KMS-11 (cell line): Measurements from ENCODE around the gene DNAH1.

ENCODE experiments used
- H2AFZ ChIP-seq: fragments of 200-600 bp; sonication (generic); 2 replicates; pipeline ENCODE4 v1.6.1; 2016; ENCODE audit warnings: antibody characterized with exemption, mixed run types, low read depth
- H3K27ac ChIP-seq: fragments of 200-600 bp; sonication (generic); 2 replicates; pipeline ENCODE4 v1.6.1; 2016; ENCODE audit warnings: mild to moderate bottlenecking, mixed run types
- H3K27me3 ChIP-seq: fragments of 200-600 bp; sonication (generic); 2 replicates; pipeline ENCODE4 v1.6.1; 2017; ENCODE audit warnings: mild to moderate bottlenecking, low read depth, mixed run types, moderate library complexity; ENCODE audit not compliant: insufficient read depth
- H3K36me3 ChIP-seq: fragments of 200-600 bp; sonication (generic); 2 replicates; pipeline ENCODE4 v1.6.1; 2017; ENCODE audit warnings: mild to moderate bottlenecking, mixed run types; ENCODE audit not compliant: insufficient read depth
- H3K4me1 ChIP-seq: fragments of 200-600 bp; sonication (generic); 2 replicates; pipeline ENCODE4 v1.6.1; 2016; ENCODE audit warnings: mild to moderate bottlenecking, low read depth, mixed run types; ENCODE audit not compliant: poor library complexity, severe bottlenecking
- H3K4me2 ChIP-seq: fragments of 200-600 bp; sonication (generic); 2 replicates; pipeline ENCODE4 v1.7.0; 2016; ENCODE audit warnings: mild to moderate bottlenecking, mixed run types
- H3K4me3 ChIP-seq: fragments of 200-600 bp; sonication (generic); IDR thresholded peaks from 2 replicates; pipeline ENCODE4 v1.6.1; 2017; ENCODE audit warnings: low read depth, low read length, mixed read lengths; ENCODE audit not compliant: insufficient read depth
- H3K79me2 ChIP-seq: fragments of 200-600 bp; sonication (generic); 2 replicates; pipeline ENCODE4 v1.6.1; 2016; ENCODE audit warnings: low read depth, mixed run types; ENCODE audit not compliant: insufficient read depth
- H3K9ac ChIP-seq: fragments of 200-600 bp; sonication (generic); 2 replicates; pipeline ENCODE4 v1.6.1; 2016; ENCODE audit warnings: mild to moderate bottlenecking, mixed run types
- H4K20me1 ChIP-seq: fragments of 200-600 bp; sonication (generic); 2 replicates; pipeline ENCODE4 v1.6.1; 2016; ENCODE audit warnings: mild to moderate bottlenecking, mixed run types; ENCODE audit not compliant: insufficient read depth
- TF ChIP-seq, protein P1 (sequence below): fragments of 200-600 bp; sonication (generic); conservative IDR thresholded peaks from 2 replicates; pipeline ENCODE4 v1.6.1; 2017; ENCODE audit warnings: low read depth, mild to moderate bottlenecking, antibody characterized with exemption, low read length, moderate library complexity, mixed read lengths

The DNAH1 gene

DNA sequence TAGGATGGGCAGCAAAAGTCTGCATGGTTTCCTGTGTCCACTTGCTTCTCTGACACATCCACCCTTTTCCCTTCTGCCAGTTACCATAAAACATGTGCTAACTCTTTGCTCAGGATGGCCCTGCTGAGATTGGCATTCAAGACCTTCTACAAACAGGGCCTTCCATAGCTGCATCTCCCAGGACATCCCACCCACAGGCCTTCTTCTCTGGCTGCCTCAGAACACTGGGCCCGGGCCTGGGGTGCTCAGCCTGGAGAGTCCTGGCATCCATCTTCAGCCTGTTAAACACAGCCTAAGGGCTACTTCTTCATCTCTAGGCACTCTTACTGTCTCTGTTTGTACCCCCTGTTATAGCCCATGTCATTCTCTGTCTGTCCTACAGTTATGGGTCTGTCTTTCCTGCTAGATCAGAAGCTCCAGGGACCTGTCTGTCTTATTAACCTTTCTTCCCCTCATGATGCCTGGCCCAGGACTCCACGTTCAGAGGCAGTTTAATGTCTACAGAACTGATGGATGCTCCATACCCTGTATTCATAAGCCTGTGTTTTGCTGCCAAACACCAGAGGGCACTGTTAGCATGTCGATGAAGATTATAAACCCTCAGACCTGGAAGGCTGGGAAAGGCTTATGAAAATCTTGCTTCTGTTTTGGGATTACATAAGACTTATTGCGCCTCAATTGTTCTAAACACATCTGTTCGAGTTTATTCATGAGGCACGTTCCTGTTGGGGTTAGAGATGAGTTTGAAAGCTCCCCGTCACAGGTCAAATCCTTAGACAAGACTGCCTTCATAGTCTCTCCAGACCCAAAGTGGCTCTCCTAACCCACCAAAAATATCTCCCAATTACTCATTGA lies 112.3 kb downstream of the DNAH1 start:
- Histone ChIP-seq H3K27ac (no peak overlapping the region), H3K36me3 (no peaks in the 10 kb centered on the region), H4K20me1 (no peaks in the 10 kb centered on the region), H3K4me3 (no peak overlapping the region), H3K4me2 (no peak overlapping the region), H2AFZ (no peak overlapping the region), H3K4me1 (no peaks in the 10 kb centered on the region), H3K27me3 (no peaks in the 10 kb centered on the region), H3K9ac (no peak overlapping the region), H3K79me2 (no peaks in the 10 kb centered on the region)
- TF ChIP-seq, protein P1, sequence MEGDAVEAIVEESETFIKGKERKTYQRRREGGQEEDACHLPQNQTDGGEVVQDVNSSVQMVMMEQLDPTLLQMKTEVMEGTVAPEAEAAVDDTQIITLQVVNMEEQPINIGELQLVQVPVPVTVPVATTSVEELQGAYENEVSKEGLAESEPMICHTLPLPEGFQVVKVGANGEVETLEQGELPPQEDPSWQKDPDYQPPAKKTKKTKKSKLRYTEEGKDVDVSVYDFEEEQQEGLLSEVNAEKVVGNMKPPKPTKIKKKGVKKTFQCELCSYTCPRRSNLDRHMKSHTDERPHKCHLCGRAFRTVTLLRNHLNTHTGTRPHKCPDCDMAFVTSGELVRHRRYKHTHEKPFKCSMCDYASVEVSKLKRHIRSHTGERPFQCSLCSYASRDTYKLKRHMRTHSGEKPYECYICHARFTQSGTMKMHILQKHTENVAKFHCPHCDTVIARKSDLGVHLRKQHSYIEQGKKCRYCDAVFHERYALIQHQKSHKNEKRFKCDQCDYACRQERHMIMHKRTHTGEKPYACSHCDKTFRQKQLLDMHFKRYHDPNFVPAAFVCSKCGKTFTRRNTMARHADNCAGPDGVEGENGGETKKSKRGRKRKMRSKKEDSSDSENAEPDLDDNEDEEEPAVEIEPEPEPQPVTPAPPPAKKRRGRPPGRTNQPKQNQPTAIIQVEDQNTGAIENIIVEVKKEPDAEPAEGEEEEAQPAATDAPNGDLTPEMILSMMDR: peak; percentile 67

DNA sequence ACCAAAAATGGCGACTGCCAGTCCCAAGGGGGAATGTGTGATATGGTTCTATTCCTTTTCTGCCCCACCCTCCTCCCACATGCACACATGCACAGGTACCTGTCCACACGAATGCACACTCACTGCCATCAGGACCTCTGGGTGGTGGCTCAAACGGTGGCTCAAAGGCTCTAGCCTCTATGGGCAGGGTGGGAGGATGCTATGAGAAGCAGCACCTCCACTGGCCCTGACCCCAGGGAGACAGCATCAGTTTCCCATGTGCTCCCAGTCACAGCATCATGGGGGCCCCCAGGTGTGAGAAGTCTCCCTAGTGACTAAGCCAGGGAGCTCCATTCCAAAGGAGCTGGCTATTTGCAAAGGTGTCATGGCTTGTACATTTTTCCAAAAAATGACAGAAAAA lies 112.9 kb downstream of the DNAH1 start:
- no peaks in the 10 kb centered on the region for H3K27me3 ChIP-seq
- no peaks in the 10 kb centered on the region for H3K4me1 ChIP-seq
- no peaks in the 10 kb centered on the region for H4K20me1 ChIP-seq
- H3K36me3 ChIP-seq: no peaks in the 10 kb centered on the region
- H3K4me2 ChIP-seq: no peak overlapping the region
- H3K9ac ChIP-seq: no peak overlapping the region
- H3K79me2 ChIP-seq: no peaks in the 10 kb centered on the region
- no peak overlapping the region for H2AFZ ChIP-seq
- H3K4me3 ChIP-seq: no peak overlapping the region
- TF ChIP-seq, protein P1: no peak
- H3K27ac ChIP-seq: no peak overlapping the region

DNA sequence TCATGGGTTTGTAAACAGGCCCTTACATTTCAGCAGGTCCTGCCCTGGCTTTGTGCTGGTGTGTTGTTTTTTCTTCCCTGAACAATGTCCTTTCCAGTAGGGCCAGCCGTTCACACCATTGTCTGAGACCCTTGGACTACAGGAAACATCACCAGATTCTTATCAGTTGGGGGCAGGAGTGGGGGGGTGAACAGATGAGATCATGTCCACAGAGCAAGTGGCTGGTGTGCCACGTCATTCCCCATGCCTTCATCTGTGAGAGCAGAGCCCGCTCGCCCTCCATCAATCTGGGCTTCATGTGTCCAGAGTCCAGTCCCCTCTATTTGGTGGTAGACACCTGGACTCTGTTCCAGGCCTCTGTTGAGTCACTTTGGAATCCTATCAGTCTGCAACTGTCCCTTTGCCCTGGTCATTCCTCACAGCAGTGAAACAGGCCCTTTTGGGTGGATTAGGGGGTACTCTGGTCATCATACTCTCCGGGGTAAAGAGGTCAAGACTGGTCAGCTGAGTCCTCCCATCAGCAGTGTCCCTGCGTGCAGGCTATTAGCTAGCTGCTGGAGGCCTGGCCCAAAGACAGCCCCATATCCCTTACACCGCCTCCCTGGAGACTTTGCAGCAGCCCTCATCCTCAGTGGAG lies 113.8 kb downstream of the DNAH1 start:
- Histone ChIP-seq H3K4me3 (no peak overlapping the region), H3K4me2 (no peak overlapping the region), H3K27ac (no peak overlapping the region), H3K9ac (no peak overlapping the region), H3K27me3 (no peaks in the 10 kb centered on the region), H3K79me2 (no peaks in the 10 kb centered on the region), H3K36me3 (no peaks in the 10 kb centered on the region), H4K20me1 (no peaks in the 10 kb centered on the region), H3K4me1 (no peaks in the 10 kb centered on the region), H2AFZ (no peak overlapping the region)
- TF ChIP-seq, protein P1: no peak

DNA sequence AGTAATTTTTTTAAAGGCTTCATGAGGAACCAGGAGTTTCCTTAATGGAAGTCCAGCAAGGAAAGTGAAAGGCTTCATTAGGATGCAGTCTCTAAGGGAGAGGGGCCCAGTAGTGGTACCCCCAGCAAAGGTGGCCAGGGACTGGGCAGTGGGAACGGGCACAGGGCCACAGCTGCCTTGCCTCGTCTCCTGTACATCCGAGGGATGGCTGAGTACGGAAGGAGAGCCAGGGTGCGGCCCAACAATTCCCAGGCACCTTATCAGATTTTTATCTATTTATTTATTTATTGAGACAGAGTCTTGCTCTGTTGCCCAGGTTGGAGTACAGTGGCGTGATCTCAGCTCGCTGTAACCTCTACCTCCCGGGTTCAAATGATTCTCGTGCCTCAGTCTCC lies 114.3 kb downstream of the DNAH1 start:
- no peak overlapping the region for H3K27ac ChIP-seq
- H3K4me1 ChIP-seq: no peaks in the 10 kb centered on the region

More for the DNA sequence above, 114.3 kb downstream of the DNAH1 start:
- TF ChIP-seq, protein P1: no peak
- Histone ChIP-seq H2AFZ (no peak overlapping the region), H3K36me3 (no peaks in the 10 kb centered on the region), H3K4me3 (no peak overlapping the region), H3K79me2 (no peaks in the 10 kb centered on the region), H4K20me1 (no peaks in the 10 kb centered on the region), H3K4me2 (no peak overlapping the region), H3K9ac (no peak overlapping the region), H3K27me3 (no peaks in the 10 kb centered on the region)
